NCI-H748 (cell line): ENCODE data around the gene ATP8A2.

ENCODE experiments used
- DNase-seq: peaks from one replicate; lab custom pipeline; 2025; ENCODE audit not compliant: unreplicated experiment; lab: John Stamatoyannopoulos, UW

The ATP8A2 gene

DNA sequence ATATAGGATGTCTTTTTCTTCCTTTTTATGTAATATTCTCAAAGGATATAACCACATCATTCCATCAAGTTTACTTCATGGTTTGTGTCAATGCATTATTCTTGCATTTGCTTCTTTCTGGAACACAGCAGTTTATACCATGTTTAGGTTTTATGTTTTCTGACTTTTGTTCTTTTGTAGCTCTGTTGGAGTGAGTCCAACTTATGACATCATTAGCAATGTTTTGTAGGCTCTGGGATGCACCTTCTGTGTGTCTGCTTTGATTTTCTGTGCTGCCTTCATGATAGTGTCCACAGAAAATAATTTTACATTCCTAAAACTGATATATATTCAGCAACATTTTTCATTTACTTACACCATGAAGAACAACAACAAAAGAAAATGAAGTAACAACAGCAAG is 611.1 kb downstream of the ATP8A2 start:
- DNase-seq: peak; percentile 63

DNA sequence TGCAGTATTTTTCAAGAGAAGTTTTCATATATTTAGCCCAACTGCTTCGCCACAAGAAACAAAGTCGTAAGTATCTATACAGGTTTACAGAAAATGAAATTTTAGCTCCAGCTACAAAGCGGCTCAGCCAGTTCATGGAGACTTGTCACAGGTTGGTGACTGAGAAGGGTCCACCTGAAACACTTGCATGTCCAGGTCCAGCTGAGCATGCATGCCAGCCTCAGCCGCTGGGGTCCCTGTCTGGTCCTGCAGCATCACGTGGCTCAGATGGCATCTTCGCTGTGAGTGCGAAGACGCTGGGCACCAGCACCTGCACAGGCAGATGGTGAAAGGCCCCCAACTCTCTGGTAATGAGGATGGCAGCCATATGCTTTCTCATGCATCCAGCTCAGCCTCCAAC is 616.2 kb downstream of the ATP8A2 start:
- no peak for DNase-seq

DNA sequence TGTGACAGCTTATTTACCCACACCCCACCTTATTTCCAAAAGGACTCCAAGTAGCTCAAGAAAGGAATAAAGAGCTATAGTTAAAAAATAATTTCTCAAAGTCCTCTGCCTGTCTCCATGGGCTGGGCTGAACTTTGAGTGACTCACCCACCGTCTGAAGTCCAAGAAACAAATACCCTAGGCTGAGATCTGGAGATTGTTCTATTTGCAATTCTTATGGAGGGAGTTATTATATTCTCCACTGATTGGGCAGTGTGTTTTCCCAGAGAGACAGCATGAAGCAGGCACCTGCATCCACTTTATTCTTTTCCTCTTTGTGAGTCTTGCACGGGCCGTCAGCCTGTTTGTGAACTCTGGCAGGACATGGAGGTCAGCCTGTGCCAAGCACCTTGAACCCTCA is 616.9 kb downstream of the ATP8A2 start:
- no peak for DNase-seq

DNA sequence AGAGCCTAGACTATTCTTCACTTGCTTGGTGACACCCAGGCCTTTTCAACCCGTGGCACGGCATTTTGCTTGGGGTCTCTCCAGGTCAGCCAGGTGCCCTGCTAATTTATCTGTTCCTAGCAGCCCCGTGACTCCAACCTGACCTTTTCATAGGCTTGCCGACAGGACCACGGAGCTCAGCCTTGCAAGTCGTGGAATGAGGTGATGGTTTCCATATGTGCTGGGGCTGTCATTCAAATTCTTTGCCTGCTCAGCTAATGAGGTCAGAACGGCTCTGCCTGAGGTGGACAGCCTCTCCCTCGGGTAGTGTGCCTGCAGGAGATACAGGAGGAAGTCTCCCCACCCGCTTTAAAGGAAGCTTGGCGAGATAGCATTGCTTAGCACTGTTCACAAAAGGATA is 619.0 kb downstream of the ATP8A2 start:
- DNase-seq: no peak

DNA sequence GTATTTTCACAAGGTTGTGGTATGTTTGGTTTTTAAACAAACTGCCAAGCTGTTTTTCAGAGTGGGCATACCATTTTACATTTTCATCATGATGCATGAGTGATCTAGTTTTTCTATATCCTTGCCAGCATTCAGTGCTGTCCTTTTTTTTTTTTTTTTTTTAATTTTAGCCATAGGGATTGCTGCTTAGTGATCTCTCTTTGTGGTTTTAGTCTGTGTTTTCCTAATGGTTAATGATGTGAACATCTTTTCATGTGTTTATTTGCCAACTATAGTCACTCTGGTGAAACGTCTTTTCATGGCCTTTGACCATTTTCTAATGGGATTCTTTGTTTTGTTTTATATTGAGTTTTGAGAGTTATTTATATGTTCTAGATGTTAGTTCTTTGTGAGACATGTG is 620.3 kb downstream of the ATP8A2 start:
- DNase-seq: no peak

DNA sequence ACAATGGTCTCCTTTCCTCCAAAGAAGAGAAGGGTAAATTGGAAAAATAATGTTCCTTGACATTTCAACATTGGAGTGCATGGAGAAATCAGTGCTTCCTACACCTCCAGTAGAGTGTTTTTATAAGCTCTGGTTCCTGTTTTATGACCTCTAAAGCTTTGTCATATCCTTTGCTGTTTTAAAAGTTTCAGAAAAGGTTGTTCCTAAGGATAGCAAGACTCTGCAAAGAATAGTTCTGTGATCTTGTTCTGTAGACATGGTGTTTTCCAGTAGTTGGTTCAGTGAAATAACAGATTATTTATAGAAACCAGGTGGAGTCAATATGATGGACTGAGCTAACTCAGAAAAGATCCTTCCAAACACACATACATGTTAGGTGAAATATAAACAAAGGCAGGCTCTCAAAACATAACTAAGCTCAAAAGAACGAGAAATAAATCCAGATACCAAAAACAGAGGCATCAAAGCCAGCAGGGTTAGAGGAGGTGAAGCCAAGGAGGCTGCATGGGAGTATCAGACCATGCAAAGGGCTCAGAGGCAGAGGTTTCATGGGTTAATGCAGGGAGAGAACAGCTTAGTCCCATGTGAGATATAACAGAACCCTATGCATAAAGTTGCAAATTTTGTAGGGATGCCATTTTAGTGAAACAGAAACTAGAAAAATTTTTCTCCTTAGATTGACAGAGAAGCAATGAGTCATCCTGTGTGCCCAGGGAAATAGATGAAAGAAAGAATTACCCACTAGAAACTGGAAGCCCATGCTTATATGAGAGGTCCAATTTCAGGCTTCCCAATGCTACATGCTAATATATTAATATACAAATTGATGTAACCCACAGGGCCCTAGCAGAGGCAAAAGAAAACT is 635.7 kb downstream of the ATP8A2 start:
- DNase-seq: no peak

DNA sequence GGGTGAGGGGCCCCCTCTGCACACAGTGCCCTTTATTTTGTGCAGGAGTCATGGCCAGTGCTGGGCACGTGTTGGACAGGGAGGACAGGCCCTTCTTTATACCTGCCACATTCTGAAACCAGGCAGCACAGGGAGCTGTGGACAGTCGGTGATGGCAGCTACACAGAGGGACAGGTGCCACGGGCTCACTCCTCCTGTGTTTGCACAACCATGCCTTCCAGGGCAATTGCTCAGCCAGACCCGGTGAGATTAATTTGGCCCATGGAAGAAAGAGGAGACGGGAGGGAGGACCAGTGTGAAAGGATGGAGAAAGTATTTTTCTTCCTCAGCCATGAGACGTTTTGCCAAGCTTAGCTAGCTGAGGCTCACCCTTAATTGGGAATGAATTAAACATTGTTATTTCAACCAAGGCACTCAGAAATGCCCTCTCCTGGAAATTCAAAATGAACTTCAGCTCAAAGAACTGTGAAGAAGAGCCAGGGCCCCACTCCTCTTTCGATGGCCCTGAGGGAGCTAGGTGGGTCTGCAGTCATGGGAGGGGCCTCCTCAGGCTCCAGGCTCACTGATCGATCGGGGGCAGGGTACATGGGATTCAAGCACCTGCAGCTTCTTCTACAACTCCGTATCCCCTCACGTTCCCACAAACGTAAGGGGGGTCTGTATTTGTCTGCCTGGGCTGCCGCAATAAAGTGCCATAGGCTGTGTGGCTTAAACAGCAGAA is 638.9 kb downstream of the ATP8A2 start:
- DNase-seq: no peak

DNA sequence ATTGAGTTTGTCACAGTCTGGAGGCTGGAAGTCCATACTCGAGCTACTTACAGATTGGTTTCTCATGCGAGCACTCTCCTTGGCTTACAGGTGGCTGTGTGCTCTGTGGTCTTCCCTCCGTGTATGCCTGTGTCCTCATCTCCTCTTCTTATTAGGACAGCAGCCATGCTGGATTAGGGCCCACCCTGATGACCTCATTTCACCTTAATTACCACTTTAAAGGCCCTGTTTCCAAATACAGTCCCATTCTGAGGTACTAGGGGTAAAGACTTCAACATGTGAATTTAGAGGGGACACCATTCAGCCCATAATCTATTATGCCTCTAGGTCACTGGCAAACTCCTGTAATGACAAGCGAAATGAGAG is 639.4 kb downstream of the ATP8A2 start:
- no peak for DNase-seq

DNA sequence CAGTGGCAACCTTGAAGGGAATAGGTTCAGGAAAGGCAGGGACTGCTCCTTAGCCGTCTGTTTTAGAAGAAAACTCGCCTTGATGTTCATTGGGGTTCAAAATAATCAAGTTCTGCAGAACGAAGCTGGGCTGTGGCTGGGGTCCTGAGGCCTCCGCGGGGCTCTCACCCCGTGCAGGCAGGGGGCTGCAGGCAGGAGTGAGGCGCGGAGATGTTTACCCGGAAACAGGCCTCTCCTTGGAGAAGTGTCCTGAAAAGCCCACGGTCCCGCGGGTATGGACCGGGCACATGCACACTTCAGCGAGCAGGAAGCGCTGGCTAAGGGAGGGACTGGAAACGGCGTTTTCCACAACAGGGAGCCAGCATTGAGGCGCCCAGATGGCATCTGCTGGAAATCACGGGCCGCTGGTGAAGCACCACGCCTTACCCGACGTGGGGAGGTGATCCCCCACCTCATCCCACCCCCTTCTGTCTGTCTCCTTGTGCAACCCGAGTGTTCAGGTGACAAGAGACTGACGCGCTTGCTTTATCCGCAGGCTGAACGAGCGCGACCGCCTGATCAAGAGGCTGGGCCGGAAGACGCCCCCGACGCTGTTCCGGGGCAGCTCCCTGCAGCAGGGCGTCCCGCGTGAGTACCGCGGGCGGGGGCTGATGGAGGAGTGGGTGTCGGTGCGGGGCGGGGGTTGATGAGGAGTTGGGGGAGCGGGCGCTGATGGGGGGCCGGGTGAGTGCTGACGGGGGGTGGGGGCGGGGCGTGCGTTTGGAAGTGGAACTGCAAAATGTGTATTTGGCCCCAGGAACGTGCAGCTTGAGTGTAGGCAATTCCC is 640.4 kb downstream of the ATP8A2 start:
- DNase-seq: no peak

DNA sequence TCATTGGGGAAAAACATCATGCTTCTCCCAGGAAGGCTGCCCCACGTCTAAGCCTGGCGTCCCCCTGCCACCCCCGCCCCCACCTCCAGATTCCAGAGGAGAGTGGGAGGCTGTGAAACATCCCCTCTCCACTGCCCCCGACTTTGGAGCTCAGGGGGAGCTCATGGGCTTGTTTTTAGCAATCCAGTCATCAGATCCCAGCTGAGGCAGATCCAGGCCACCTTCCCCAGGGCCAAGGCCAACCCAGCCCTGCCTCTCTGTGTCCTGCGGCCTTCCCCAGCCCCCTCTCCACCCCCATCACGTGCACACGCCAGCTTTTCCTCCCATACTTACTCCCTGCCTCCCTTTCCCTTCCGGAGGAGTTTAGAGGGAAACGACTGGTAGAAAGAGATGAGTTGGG is 641.2 kb downstream of the ATP8A2 start:
- DNase-seq: no peak

DNA sequence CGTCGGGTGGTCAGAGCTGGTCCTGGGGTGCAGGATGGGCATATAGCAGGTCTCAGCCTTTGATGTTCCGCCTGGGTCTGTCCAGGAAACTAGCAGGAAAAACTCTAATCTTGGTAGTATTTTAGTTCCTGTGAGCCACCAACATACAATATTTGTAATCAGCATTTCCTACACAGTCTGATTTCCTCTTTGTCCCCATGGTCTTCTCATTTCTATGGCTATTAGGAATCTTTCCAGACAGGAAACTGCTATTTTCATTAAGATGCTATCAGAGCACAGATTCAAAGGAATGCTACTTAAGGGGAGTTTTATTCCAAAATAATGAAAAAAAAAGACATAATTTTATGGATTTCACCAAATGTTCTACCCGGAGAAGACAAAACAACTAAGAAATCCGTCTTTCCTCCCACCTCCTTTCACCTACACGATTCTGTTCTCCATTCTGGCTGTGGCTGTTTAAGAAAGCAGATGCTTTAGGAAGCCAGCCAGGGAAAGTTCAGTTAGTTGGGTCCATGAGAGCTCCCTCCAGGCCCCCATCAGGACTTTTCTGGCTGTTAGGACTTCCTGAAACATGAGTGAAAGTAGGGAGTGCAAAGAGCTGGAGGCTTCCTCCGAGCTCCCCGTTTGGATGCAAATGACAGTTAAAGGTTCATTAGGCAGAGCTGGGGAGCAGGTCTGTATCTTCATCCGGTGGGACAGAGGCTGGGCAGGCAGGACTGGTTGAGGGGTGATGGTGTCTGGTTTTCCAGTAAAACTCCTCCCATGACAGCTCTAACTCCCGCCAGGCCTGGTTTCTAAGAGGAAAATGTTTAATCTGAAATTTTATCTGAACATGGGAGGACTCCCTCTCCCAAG is 643.7 kb downstream of the ATP8A2 start:
- DNase-seq: no peak

DNA sequence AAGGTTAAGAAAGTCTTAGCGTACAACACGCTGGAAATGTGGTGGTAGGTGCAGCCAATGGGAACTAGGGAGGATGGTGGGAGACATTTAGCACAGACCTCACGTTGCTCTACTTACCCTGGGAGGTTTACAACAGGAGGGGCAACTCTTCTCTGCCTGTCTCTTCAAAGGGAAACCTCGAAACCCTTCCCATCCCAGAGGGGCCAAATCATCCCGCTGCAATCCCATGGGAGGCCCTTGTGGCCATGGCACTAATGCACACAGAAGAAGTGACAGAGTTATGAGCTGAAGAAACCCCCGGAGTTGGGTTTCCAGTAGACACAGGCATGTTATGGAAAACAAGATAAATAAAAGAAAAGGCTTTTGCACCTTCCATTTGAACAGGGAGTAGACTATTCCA is 644.4 kb downstream of the ATP8A2 start:
- DNase-seq: no peak

DNA sequence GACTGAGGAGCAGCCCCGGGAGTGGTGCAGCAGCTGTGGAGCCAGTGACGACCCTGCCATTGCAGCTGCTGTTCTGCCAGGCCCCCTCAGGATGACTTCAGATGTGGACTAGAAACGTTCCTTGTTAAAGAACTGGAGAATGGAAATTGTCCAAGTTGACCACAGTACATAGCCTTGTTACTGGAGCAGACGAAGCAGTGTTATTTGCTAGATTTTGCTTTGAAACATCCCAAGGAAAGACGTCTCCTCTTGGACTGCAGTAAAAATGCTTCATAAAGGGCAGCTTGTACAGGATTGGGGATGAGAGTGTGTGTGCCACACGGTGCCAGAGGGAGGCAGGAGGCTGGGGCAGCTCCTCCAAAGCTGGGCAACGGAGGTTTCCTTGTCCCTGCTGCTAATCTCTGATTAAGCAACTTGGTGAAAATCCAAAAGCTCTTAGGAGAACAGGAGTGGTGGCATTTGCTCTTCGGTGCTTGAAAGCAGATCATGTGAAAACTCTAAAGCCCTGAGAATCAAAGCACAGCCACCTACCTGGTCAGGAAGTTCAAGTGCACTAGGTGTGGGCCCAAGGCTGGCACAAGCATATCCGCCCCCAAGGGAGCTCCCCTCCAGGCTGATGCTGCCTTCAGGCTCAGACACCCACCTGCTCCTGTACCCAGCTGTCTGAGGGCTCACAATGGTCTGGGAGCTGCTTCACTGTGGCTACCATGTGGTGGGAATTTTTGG is 645.6 kb downstream of the ATP8A2 start:
- no peak for DNase-seq

DNA sequence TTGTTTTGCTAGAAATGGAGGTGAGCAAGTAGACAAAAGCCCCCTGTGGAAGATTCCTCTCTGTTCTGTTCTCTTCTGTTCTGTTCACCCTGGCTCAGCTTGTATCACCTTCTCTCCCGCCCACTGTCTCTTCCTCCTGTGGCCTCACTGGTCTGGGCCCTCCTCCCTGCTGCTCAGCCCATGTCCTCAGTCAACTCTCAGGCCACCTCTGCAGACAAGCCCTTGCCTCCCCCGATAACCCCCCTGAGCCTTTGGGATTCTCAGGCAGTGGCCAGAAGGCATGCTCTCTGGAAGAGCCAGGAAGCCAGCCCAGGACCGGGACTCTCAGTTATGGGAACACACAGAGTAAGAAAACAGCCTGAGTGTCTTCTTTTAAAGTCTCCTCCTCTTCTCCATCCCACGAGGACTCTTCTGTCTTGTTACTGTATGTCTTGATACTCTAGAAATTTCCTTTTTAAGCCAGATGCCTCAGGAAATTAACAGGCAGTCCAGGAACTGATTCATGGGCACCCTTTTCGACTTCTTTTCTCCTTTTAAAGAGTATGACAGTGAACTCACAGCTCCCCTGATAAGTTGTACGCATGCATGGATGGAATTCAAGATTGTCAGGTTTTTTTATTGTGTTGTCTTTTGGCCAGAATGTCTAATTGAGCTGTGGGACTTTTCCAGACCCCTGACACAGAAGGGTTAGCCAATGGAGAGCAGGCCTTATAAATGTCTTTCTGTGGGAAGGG is 646.3 kb downstream of the ATP8A2 start:
- no peak for DNase-seq

DNA sequence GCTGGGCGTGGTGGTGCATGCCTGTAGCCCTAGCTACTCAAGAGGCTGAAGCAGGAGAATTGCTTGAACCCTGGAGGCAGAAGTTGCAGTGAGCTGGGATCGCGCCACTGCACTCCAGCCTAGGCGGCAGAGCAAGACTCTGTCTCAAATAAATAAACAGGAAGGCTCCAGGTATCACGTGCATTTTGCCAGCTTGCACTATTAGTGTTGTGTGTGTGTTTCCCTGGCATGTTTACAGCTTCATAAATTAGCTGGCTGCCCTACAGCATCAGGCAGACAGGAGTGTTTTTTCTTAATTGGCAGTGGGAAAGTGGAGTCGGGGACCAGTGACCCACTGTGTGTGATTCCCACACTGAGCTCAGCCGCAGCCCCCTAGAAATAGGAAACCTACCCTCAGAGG is 647.5 kb downstream of the ATP8A2 start:
- DNase-seq: no peak

DNA sequence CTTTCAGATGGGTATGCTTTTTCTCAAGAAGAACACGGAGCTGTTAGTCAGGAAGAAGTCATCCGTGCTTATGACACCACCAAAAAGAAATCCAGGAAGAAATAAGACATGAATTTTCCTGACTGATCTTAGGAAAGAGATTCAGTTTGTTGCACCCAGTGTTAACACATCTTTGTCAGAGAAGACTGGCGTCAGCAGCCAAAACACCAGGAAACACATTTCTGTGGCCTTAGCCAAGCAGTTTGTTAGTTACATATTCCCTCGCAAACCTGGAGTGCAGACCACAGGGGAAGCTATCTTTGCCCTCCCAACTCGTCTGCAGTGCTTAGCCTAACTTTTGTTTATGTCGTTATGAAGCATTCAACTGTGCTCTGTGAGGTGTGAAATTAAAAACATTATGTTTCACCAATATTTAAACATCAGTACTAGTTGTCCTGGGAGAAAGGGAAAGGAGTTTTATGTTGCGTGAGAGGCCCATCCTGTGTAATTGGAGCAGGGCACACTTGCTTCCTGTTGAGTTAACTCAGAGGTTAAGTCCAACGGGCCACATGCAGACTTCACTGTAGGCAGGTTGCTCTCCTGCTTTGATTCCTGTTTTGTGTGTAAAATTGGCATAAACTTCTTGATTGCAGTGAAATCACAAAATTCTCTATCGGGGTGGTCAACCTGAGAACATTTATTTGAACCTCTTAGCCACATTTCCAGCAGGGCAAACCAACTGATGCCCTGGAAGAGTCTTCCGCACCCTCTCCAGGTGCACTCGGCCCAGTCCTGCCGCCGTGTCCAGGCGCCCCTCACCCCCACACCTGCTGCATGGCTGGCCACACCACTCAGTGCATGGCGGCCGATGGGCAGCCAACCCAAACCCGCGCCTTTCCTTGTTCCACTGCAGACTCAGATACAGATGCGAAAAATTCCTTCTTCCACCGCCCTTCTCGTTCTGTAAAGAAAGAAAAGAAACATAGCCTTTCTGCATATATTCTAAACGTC is 648.4 kb downstream of the ATP8A2 start:
- DNase-seq: no peak

DNA sequence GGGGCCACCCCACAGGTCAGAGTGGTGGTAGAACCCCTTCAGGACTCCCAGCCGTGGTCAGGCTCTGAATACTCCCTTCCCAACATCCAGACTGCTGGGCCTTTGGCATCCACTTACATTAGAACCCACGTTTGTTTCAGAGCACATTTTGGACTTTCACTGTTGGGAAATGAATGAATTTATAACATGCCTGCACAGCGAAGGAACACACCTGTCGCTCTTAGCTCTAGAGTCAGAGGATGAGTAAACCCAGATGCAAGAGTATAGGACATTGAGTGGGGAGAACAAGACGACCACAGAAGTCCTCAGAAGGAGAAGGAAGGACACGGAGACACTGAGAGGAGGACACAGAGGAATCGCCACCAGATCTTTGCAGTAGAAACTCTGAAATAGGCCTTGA is 649.1 kb downstream of the ATP8A2 start:
- DNase-seq: no peak

DNA sequence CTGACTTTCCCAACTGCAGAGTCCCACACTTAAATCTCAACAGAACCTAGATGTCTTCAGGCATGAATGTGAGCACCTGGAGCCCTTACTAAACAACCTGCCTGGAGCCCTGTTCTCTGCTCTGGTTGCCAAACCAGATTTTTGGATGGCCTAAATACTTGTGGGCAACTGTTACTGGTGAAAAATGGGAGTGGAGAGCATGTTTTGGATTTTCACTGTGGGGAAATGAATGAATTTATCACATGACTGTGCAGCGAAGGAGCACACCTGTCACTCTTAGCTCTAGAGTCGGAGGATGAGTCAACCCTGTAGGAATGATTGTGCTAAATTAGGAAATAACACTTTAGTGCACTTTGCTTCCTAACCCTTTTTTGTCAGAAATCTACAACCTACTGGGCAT is 649.7 kb downstream of the ATP8A2 start:
- DNase-seq: no peak
